Measurements from ENCODE around the gene CCDC88B.

The CCDC88B gene

DNA sequence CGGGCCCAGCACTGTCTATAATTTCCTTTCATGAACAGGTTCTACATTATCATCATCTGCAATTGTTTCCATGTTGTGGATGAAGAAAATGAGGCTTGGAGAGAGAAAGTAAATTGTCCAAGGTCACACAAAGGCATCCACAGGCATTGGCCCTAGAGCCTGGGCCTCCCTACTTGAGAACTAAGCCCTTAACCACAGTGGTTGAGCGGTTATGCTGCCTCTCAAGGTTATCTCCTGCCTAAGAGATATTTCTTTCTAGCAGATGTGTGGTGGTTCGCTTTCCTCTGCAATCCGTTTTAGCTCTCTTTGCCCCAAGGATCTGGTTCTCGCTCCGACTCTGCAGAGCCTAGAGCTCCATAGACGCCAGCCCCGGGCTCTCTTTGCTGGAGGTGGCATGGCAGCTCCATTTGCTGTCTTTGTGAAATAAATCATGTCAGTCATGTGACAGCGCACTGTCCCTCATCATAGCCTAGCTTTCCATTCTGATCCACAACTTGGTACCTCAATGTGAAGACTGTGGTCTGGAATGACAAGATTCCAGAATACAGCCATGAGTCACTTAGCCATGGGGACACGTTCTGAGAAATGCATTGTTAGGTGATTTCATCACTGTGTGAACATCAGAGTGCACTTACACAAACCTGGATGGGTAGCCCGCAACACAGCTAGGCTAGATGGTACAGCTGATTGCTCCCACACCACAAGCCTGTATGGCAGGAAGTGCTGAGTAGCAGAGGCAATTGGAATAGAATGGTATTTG is 46.1 kb downstream of the CCDC88B start:
- DNase-seq: no peak

- DNase-seq: no peak
Observed at GRCh38 chr11:64387916-64388315, 47.9 kb downstream of the CCDC88B start.

GRCh38 chr11:64388894-64389293 is 48.9 kb downstream of the CCDC88B start:
- DNase-seq: no peak

DNA sequence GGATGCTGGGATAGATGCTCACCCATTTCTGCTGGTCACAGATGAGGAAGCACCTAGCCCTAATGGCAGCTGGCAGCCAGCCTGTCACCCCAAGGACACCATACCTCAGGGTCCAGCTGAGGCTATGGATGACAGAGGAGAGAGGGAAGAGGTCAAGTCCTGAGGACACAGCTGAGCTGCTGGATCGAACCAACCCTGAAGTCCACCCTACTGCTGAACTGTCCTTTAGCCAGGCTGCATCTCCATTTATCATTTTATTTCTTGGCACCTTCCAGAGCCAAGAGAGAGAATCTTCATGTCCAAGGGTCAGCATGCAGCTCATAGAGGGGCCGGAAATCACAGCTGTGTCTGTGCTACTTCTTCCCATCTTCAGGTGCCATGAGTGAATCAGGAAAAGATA is 49.8 kb downstream of the CCDC88B start:
- DNase-seq: no peak

DNA sequence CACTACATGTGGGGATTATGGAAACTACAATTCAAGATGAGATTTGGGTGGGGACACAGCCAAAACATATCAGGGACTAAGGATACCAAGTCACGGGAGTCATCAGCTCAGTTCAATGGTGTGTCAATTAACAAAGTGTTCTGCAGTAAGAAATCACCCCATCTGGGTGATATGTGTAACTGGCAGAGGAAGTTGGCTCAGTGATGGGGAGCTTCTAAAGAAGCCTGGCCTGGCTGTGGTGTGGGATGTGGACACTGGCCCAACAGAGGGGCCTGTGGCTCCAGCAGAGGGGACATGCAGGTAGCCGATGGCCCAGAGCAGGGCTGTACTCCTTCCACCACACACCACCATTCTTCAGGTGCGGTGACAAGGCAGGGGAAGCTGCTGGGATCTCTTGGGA is 50.6 kb downstream of the CCDC88B start:
- no peak for DNase-seq

GRCh38 chr11:64391839-64392238 is 51.8 kb downstream of the CCDC88B start:
- no peak for DNase-seq

GRCh38 chr11:64395545-64396078 is 55.6 kb downstream of the CCDC88B start:
- DNase-seq: no peak

GRCh38 chr11:64396079-64396591 is 56.1 kb downstream of the CCDC88B start:
- no peak for DNase-seq

GRCh38 chr11:64400102-64400501 is 60.1 kb downstream of the CCDC88B start:
- no peak for DNase-seq

- no peak for DNase-seq
Observed at GRCh38 chr11:64400667-64401066, 60.7 kb downstream of the CCDC88B start.

DNA sequence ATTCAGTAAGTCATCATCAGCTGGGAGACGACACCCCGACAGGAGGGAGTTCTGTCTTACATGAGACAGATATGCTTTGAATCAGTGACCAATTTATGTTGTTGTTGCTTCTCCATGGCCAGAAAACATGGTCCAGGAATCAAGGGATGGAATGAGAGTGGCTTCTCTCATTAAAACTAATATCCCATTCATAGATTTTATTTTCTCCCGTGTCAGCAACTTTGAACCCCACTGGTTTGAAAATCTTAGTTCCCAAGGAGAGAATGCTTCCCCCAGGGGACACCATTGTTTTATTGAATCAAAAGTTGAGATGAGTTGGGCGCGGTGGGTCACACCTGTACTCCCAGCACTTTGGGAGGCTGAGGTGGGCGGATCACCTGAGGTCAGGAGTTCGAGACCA is 61.8 kb downstream of the CCDC88B start:
- no peak for DNase-seq

DNA sequence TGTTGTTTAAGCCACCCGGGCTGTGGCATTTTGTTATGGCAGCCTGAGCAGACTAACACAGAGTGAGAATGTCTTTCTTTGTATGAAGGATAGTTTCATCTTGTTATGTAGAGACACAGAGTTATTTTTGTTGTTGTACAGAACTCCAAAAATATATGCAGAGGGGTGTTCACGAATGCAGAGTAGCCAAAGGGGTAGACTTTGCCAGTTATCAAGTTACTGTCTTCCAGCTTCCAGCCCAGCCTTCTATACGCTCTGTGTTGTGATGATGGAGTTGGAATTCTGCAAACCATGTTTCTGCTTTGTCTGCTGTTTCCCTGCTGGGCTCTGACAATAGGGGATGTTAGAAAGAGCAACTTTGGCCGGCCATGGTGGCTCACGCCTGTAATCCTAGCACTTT is 63.1 kb downstream of the CCDC88B start:
- no peak for DNase-seq

DNA sequence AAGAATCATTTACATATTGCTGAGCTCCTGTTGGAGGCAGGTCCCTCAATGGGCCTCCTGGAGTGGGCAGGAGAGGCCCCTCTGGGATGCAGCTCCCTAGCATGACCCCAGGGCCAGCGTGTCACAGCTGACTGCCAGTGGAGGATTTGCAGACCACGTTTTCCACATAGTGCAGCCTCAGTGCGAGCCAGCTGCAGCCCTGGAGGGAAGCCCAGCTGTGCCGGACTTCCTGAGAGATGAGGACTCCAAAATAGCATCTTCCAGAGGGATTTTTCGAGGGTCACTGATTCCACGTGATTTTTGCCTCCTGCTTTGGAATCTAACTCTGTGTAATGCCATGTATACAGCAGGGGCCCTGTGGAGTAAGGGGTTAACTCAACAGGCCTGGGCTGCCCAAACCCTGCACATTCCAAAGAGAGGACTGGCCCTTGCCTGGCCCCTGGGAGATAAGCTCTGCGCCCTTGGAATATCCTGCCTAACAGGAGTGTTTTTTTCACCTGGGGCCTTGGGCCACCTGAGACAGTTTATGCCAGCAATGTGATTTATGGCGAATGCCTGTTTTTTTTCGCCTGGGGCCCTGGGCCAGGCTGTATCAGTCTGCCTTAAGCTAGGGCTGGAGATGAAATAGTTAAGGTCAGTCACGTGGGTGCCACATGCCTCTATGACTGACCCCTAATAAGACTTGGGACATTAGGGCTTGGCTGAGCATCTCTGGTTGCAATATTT is 66.4 kb downstream of the CCDC88B start:
- no peak for DNase-seq

Measured in activated effector memory CD4-positive, alpha-beta T cell treated with anti-CD3 and anti-CD28 coated beads, Interleukin-2, amount 50 U/mL, for 16 hours (primary cell).